SK-N-DZ (cell line): ENCODE data around the gene RORB.

Experiments used
- DNase-seq: peaks from one replicate; pipeline ENCODE4 v3.0.0-alpha.2; 2015; ENCODE audit warnings: low spot score

Gene RORB

DNA sequence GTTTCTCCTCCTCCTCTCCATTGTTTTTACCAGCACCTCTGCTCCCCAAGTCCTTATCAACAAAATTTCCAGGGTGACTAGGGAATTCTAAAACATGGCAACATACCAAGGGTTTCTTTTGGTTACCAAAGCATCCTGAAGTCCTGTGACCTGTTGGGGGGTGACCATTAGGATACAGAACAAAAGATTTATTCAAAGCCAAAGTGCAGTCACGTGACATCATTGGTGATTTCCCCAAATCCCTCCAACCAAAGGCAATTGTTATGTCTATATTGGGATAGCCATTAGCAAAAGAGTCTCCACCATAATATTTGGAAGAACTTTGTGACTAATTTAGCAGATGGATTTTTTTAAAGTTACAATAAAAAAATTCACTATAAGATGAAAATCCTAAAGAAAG lies 222.2 kb downstream of the RORB start:
- no peak for DNase-seq

DNA sequence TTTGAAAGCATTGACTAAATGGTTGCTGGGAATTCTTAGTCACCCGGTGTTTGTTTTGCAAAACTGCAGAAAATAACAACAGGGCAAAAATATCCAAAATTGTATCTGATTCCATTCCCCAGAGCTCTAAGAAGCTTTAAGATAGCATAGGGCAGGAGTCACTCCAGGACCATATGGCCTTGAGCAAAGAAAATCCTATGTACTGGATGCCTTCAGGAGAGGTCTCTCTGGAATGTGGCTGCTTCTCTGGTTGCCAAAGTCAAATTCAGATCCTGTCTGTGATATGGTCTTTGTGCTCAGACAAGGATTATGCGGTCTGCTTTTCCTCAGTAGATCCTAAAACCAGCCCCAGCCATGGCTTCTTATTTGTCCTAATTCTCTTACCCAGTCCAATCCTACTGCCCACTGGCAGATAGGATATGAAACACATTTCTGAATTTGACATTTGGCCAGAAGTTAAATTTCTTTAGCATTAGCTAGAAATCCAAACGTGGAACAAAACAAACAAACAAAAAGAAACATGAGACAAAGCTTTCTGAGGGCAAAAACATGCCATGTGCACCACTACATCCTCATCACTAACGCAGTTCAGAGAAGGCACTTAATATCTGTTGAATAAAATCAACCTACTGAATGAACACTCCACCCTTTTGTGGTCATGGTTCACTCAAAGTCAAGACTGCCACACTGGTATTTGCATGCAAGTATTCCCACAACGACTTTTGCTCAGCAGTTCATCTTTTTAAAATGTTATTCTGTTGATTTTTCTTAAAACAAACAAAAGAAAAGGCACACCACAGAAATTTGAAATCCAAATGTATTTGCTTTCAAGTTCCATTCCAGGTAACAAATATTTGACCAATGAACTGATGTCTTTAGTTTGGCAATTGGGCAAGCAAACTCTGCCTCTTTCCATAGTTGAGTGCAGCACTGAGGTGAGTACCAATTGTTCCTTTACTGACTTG lies 224.8 kb downstream of the RORB start:
- DNase-seq = peak; percentile 12

DNA sequence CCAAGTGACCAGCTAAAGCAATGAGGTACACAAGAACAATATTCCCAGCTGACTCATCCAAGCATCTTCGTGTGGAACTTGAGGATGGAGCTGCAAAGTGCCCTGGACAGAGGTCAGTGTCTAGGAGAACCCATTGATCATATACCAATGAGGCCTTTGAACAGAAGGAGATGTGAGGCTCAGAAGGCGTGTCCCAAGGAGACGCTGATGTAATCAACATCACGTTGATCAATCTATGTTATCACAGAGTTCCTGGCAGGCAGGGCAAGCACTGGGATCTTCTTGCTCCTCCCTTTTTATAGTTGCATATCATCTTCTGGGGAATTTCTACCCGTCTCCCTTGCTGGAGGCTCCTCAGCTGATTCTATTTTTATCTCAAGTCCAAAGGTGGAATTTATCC lies 227.2 kb downstream of the RORB start:
- no peak for DNase-seq

DNA sequence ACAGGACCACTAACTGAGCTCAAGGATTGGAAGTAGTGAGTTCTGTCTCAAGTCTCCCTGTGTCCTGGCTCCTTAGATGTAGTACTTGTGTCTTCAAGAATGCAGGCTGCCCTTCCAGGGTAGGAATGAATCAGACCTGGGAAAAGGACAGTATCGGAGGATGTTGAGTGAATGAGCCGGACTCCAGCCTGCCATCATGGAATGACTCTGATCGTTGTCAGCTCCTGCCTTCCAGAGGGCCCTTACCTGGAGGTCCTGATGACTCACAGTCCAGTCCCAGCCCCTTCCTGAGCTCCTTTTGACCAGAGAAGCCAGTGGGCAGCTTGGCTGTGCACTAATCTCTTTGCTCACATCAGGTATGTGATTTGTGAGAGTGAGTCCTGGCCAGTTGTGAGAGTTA lies 229.4 kb downstream of the RORB start:
- no peak for DNase-seq

DNA sequence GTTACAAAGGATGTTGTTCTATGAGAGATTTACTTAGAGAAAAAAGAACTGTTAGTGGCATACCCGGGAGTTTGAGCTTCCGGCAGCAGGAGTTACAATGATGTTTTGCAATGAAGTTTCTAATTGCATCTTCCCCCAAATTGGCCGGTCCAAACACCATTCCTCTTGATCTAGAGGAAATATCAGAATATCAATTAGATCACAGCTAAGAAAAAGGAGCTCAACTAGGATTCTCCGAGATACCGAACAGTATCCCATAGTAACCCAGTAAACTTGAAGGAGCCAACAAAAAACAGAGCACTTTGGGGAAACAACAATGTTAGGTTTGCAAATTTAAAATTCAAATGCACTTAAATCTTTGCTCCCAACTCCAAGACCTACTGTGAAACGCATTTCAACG lies 231.0 kb downstream of the RORB start:
- no peak for DNase-seq

DNA sequence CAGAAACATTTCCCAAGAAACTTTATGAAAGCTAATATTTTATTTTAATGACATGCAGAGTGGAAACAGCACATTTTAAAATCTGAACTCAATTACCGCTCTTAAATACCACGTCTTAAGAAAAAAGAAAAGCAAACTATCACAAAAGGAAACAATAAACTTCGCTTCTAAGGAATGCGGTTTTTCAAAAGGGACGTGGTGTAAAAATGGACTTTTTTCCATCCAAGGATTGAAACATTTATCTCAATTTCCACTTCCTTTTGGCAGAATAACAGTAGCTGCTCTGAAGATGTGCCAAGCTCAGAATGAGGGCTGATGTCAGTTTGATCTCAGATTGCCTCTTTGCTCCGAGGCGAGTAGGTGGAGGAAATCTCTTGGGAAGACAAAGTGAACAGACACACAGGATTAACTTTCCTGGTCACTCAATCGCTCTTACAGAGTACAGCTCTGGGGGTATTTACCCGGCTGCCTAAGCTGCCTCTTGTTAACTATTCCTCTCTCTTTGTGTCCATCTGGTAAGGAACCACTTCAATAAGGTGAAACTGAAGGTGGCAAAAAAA lies 232.1 kb downstream of the RORB start:
- no peak for DNase-seq

DNA sequence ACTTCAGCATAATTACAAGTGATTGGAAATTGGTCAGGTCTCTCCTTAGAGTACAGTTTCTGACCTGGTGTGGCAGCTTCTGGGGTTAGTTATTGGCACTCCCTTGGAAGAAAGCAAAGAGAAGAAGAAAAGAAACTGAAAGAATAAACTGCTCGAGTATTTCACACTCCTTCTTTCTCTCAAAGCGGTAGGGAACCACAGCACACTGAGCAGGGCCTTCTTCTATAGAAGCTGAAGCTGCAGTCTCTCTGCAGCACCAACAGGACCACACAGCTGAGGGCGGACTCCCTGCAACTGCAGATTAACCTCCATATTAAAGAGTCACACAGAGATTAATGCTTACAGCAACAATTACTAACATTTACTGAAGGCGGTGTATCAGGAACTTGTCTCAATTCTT lies 238.6 kb downstream of the RORB start:
- no peak for DNase-seq

DNA sequence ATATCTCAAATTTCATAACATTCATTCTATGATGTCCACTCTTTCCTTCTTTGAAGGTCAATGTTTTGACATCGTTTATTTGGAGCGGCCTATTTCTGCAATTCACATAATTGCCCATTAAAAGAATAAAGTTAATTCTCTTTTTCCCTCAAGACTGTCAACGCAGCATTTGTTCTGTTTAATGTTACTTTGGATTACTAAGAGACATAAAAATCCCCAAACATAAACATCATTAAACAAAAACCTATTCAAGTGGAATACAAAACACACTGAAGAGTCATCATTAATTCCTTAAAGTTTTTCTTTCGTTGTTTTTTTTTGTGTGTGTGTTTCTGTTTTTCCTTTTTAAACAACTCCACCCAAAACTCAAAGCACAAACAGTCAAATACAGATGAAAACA lies 239.5 kb downstream of the RORB start:
- no peak for DNase-seq

DNA sequence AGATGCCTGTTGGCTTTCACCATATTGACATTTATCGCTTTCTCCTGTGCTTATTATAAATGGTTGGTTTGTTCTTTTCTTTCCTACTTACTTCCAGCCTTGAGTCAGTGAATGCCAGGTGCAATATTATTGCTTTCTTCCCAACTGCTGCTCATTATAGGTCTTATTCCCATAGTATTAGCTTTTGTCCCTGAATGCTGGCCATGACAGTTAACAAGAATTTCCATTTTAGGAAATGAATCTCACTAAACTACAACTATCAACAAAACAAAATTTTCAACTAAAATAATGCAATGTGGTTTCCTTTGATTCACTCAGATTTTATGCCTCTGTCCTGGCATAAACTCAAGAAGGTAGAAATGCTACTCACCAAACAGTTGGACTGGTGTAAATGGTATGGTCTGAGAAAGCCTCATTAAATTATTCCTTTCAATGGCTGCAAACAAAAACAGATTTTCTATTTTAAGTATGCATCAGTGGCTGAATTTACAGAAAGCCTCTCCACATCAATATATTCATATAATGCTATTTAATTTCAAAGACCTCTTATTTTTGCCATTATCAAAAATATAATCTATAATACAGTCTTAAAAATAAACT lies 245.2 kb downstream of the RORB start:
- DNase-seq = no peak
